HG02678 (cell line): ENCODE results near the gene OR7A5.
"Not testable (repeated sequence)": the region's sequence is repeated elsewhere in the genome, so short reads cannot be mapped to it uniquely, and the experiment has no call there.

Source experiments
- ATAC-seq: cut with Tn5 transposase; IDR thresholded peaks from one replicate; pipeline ENCODE4 v1.9.1; 2021; ENCODE audit warnings: mild to moderate bottlenecking, moderate library complexity; ENCODE audit not compliant: unreplicated experiment

The OR7A5 gene

DNA sequence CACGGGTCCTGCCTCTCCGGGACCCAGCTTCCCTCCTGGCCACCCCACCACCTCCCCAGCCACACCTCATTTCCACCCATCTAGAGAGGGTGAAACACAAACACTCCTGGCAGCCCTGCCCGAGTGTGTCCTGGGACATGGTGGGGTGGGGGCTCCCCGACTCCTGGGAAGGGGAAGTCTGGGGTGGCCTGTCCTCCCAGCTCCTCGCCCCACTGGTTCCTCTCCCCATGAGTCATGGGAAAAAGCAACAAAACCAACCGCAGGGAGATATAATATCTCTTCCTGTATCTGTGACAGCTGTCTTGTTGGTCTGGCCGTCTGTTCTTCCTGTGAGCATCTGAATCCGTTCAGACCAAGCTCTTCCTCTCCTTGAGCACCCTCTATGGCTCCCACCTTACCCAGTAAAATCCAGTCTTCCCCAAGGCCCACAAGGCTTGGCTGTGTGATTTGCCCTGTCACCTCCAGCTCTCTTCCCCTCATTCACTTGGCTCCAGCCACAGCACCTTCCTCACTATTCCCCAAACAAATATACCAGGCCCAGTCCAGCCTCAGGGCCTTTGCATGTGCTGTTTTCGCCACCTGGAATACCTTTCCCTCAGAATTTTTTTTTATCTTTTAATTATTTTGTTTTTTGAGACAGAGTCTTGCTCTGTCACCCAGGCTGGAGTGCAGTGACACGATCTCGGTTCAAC lies 49.7 kb downstream of the OR7A5 start:
- not testable (repeated sequence) for ATAC-seq

- not testable (repeated sequence) for ATAC-seq
Observed at GRCh38 chr19:14784730-14785101, 50.3 kb downstream of the OR7A5 start.

GRCh38 chr19:14783410-14783998 lies 51.5 kb downstream of the OR7A5 start:
- ATAC-seq = not testable (repeated sequence)

DNA sequence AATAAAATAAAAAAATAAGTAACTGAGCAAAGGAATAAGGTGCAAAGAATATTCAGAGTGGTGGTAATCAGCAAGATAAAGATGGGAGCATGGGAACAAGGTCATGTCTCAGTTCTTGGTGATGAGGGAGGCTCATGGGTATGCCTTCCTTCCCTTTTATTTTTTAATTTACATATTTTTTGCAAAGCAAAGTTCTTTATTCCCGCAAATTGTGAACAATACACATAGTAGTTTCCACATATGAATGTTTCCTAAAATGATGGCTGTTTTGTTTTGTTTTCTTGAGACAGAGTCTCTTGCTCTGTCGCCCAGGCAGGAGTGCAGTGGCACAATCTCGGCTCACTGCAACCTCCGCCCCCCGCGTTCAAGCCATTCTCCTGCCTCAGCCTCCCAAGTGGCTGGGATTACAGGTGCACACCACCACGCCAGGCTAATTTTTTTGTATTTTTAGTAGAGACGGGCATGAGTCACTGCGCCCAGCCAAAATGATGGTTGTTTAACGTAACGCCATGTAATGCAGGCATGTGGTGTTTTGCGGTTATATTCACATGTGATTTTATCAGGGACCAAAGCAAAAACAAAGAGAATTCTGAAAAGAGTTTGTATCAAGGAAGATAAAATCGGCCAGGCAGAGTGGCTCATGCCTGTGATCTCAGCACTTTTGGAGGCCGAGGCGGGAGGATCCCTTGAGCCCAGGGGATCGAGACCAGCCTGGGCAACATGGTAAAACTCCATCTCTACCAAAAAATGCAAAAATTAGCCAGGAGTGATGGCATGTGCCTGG lies 52.2 kb downstream of the OR7A5 start:
- no peak for ATAC-seq

GRCh38 chr19:14781713-14782536 lies 53.1 kb downstream of the OR7A5 start:
- not testable (repeated sequence) for ATAC-seq

GRCh38 chr19:14780622-14781225 lies 54.3 kb downstream of the OR7A5 start:
- not testable (repeated sequence) for ATAC-seq

- no peak for ATAC-seq
Observed at GRCh38 chr19:14779151-14779550, 55.8 kb downstream of the OR7A5 start.

DNA sequence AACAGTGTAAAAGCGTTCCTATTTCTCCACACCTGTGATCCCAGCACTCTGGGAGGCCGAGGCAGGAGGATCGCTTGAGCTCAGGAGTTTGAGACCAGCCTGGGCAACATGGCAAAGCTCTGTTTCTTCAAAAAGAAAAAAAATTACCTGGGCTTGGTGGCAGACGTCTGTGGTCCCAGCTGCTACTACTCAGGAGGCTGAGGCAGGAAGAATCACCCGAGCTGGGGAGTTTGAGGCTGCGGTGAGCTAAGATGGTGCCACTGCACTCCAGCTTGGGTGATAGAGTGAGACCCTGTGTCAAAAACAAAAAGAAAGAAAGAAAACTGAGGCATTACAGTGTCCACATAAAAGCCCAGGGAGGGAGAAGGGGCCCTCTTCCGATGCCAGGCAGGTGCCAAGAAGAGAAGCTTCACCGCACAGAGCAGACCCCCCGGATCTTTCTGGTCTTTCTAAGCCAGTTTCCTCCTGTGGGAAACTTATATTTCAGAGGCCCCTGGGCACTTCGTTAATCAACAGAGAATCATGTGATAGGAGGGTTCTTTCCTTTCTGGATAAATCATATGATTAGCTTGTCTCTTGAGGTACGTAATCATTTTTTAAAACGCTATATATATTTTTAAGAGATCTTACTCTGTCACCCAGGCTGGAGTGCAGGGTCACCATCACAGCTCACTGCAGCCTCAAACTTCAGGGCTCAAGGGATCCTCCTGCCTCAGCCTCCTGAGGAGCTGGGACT lies 56.7 kb downstream of the OR7A5 start, which contains the start of gene ADGRE2:
Gene ADGRE2 (minus strand): TSS at position 451 of the 736 bp plus-strand sequence. CDS start 1,804 bp downstream, outside the sequence.
- ATAC-seq = not testable (repeated sequence)

DNA sequence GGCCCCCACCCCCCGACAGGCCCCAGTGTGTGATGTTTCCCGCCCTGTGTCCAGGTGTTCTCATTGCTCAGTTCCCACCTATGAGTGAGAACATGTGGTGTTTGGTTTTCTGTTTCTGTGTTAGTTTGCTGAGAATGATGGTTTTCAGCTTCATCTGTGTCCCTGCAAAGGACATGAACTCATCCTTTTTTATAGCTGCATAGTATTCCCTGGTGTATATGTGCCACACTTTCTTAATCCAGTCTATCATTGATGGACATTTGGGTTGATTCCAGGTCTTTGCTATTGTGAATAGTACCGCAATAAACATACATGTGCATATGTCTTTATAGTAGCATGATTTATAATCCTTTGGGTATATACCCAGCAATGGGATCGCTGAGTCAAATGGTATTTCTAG lies 57.3 kb downstream of the OR7A5 start:
- not testable (repeated sequence) for ATAC-seq
